ENCODE measurements around the gene CBX4. TPM values are rescaled to one million over a fixed set of nuclear protein-coding genes. Genes with fewer than 3 reads are reported as not detected.

CBX4 gene
- total and polyA plus RNA-seq, 2 of the 13 experiments (the other 11 are each of a cell fraction or from before 2014, with no cell fraction given), result 25.8 to 50.8 TPM

DNA sequence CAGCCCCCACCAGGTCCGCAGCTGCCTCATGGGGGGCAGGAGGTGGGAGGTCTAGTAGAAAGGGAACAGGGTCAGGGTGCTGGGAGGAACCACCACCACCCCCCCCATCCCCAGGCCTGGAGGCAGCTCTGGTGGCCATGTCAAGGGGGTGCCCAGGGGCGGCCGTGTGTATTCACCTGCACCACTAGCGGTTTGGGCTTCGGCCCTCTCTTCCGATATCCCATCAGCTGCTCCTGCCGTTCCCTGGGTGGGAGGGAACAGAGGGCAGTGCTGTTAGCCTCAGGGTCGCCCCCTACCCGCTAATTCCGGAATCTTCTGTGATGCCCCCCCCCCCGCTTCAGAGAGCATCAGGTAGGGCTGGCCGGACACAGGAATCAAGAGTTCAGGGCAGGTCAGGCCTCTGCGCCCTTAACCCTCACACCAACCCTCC is 3.8 kb downstream of the CBX4 start (continued):
- TF ChIP-seq, protein P1, sequence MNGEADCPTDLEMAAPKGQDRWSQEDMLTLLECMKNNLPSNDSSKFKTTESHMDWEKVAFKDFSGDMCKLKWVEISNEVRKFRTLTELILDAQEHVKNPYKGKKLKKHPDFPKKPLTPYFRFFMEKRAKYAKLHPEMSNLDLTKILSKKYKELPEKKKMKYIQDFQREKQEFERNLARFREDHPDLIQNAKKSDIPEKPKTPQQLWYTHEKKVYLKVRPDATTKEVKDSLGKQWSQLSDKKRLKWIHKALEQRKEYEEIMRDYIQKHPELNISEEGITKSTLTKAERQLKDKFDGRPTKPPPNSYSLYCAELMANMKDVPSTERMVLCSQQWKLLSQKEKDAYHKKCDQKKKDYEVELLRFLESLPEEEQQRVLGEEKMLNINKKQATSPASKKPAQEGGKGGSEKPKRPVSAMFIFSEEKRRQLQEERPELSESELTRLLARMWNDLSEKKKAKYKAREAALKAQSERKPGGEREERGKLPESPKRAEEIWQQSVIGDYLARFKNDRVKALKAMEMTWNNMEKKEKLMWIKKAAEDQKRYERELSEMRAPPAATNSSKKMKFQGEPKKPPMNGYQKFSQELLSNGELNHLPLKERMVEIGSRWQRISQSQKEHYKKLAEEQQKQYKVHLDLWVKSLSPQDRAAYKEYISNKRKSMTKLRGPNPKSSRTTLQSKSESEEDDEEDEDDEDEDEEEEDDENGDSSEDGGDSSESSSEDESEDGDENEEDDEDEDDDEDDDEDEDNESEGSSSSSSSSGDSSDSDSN (CRISPR knock-in tag; IDR thresholded peaks at IDR 0.05), result peak; percentile 14; the same call in 1 of the 2 replicates
- TF ChIP-seq ZNF367 (CRISPR knock-in tag; IDR thresholded peaks at IDR 0.05; ENCODE audit: borderline replicate concordance) (no peak), SNAI1 (CRISPR knock-in tag; IDR thresholded peaks at IDR 0.05; ENCODE audit: borderline replicate concordance) (no peak), MBD4 (IDR thresholded peaks at IDR 0.05; ENCODE audit: borderline replicate concordance, low read length) (no peak), TSC22D2 (CRISPR knock-in tag; IDR thresholded peaks at IDR 0.05; ENCODE audit: borderline replicate concordance) (no peak), SETDB1 (CRISPR knock-in tag; IDR thresholded peaks at IDR 0.05; ENCODE audit: borderline replicate concordance) (no peak), HDAC6 (IDR thresholded peaks at IDR 0.05; ENCODE audit: low read depth, low read length) (no peak), RFXANK (CRISPR knock-in tag; IDR thresholded peaks at IDR 0.05) (no peak), MTF1 (CRISPR knock-in tag; IDR thresholded peaks at IDR 0.05) (no peak), DMAP1 (CRISPR knock-in tag; IDR thresholded peaks at IDR 0.05) (no peak), ATF3 (CRISPR knock-in tag; IDR thresholded peaks at IDR 0.05) (no peak), RFX3 (CRISPR knock-in tag; IDR thresholded peaks at IDR 0.05) (no peak), TARDBP (CRISPR knock-in tag; IDR thresholded peaks at IDR 0.05) (no peak), NBN (conservative IDR thresholded peaks at IDR 0.05) (no peak), AKAP8 (CRISPR knock-in tag; IDR thresholded peaks at IDR 0.05) (peak; percentile 80; the same call in 1 of the 2 replicates), ESRRA (CRISPR knock-in tag; IDR thresholded peaks at IDR 0.05; ENCODE audit: low read depth) (no peak), REL (CRISPR knock-in tag; conservative IDR thresholded peaks at IDR 0.05) (no peak), SPEN (CRISPR knock-in tag; IDR thresholded peaks at IDR 0.05; ENCODE audit: low read depth) (peak; percentile 9; the same call in 1 of the 2 replicates), ZNF788 (CRISPR knock-in tag; IDR thresholded peaks at IDR 0.05; ENCODE audit: borderline replicate concordance) (no peak), SRSF9 (IDR thresholded peaks at IDR 0.05; ENCODE audit: borderline replicate concordance, insufficient read depth, low read depth, low read length, poor library complexity, severe bottlenecking) (no peak)
- TF ChIP-seq, protein P2, sequence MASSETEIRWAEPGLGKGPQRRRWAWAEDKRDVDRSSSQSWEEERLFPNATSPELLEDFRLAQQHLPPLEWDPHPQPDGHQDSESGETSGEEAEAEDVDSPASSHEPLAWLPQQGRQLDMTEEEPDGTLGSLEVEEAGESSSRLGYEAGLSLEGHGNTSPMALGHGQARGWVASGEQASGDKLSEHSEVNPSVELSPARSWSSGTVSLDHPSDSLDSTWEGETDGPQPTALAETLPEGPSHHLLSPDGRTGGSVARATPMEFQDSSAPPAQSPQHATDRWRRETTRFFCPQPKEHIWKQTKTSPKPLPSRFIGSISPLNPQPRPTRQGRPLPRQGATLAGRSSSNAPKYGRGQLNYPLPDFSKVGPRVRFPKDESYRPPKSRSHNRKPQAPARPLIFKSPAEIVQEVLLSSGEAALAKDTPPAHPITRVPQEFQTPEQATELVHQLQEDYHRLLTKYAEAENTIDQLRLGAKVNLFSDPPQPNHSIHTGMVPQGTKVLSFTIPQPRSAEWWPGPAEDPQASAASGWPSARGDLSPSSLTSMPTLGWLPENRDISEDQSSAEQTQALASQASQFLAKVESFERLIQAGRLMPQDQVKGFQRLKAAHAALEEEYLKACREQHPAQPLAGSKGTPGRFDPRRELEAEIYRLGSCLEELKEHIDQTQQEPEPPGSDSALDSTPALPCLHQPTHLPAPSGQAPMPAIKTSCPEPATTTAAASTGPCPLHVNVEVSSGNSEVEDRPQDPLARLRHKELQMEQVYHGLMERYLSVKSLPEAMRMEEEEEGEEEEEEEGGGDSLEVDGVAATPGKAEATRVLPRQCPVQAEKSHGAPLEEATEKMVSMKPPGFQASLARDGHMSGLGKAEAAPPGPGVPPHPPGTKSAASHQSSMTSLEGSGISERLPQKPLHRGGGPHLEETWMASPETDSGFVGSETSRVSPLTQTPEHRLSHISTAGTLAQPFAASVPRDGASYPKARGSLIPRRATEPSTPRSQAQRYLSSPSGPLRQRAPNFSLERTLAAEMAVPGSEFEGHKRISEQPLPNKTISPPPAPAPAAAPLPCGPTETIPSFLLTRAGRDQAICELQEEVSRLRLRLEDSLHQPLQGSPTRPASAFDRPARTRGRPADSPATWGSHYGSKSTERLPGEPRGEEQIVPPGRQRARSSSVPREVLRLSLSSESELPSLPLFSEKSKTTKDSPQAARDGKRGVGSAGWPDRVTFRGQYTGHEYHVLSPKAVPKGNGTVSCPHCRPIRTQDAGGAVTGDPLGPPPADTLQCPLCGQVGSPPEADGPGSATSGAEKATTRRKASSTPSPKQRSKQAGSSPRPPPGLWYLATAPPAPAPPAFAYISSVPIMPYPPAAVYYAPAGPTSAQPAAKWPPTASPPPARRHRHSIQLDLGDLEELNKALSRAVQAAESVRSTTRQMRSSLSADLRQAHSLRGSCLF (CRISPR knock-in tag; IDR thresholded peaks at IDR 0.05; ENCODE audit: borderline replicate concordance), result no peak
